T-cell (primary cell): Measurements from ENCODE around the gene BRD7. TPM values are rescaled to one million over a fixed set of nuclear protein-coding genes. Genes with fewer than 3 reads are reported as not detected.

Experiments used
- ATAC-seq, 4 experiments: fragments of 200-7000 bp in 3 of 4; fragments of 150-1000 bp in 1 of 4; cut with Tn5 transposase; replicated peaks in 1 of 4; 1 replicate in 3 of 4; 2 replicates in 1 of 4; pipeline ENCODE4 v1.10.0; 2021; ENCODE audit warnings: moderate library complexity in 3 of 4, mild to moderate bottlenecking in 2 of 4, moderate number of reproducible peaks in 1 of 4
- CTCF ChIA-PET, 2 donors: fragments of 300-600 bp; sonication (Branson Sonifier 250); formaldehyde crosslinking; loops; one replicate each; lab custom pipeline; 2022; ENCODE audit warnings: antibody characterized with exemption in 2 of 2; lab: Charles Lee
- POLR2A ChIA-PET, 2 donors: fragments of 300-600 bp; sonication (Branson Sonifier 250); formaldehyde crosslinking; loops; one replicate each; lab custom pipeline; 2022; ENCODE audit warnings: antibody characterized with exemption in 2 of 2; lab: Charles Lee
- DNase-seq, 35 experiments: peaks; one replicate each; pipeline versions ENCODE4 v3.0.0 to v3.0.0-alpha.2; 2013 to 2023
- H3K27ac ChIP-seq: one replicate; pipeline ENCODE4 v1.5.1; 2013; ENCODE audit warnings: low read length
- H3K27me3 ChIP-seq, 2 experiments: replicated peaks in 1 of 2; 1 replicate in 1 of 2; 2 replicates in 1 of 2; pipeline versions ENCODE4 v1.6.1 to v1.7.0; 2013; ENCODE audit warnings: low read length in 1 of 2, mixed read lengths in 1 of 2; ENCODE audit not compliant: control insufficient read depth in 2 of 2, insufficient read depth in 2 of 2; ENCODE audit errors: extremely low read depth in 1 of 2
- H3K36me3 ChIP-seq, 2 donors: 1 replicate in 1 of 2; 2 replicates in 1 of 2; pipeline versions ENCODE4 v1.6.1 to v1.7.0; 2013; ENCODE audit warnings: low read length in 1 of 2; ENCODE audit not compliant: control insufficient read depth in 2 of 2, insufficient read depth in 1 of 2; ENCODE audit errors: extremely low read depth in 1 of 2
- H3K4me1 ChIP-seq, 2 experiments: 1 replicate in 1 of 2; 2 replicates in 1 of 2; pipeline versions ENCODE4 v1.6.1 to v1.7.0; 2013; ENCODE audit warnings: low read length in 2 of 2, mixed read lengths in 1 of 2; ENCODE audit not compliant: insufficient read depth in 2 of 2, control insufficient read depth in 1 of 2; ENCODE audit errors: extremely low read depth in 1 of 2
- H3K4me3 ChIP-seq, 2 donors: 1 replicate in 1 of 2; 2 replicates in 1 of 2; pipeline versions ENCODE4 v1.5.1 to v1.7.0; 2013; ENCODE audit warnings: mild to moderate bottlenecking in 2 of 2, low read length in 1 of 2, moderate library complexity in 1 of 2; ENCODE audit not compliant: control insufficient read depth in 1 of 2; ENCODE audit errors: extremely low read depth in 1 of 2
- H3K9me3 ChIP-seq: 2 replicates; pipeline ENCODE4 v1.7.0; 2013
- H3K27ac Mint-ChIP-seq, 2 donors: one replicate each; pipeline ENCODE4 v1.8.0; 2020 to 2021; ENCODE audit warnings: mild to moderate bottlenecking in 2 of 2, mixed read lengths in 2 of 2
- H3K27me3 Mint-ChIP-seq, 2 donors: one replicate each; pipeline ENCODE4 v1.8.0; 2021 to 2022; ENCODE audit warnings: mixed read lengths in 2 of 2
- H3K36me3 Mint-ChIP-seq: one replicate; pipeline ENCODE4 v1.8.0; 2021; ENCODE audit warnings: mixed read lengths
- H3K4me1 Mint-ChIP-seq, 3 donors: one replicate each; pipeline ENCODE4 v1.8.0; 2020 to 2022; ENCODE audit warnings: mixed read lengths in 3 of 3, mild to moderate bottlenecking in 1 of 3
- H3K4me3 Mint-ChIP-seq, 3 donors: one replicate each; pipeline ENCODE4 v1.8.0; 2020 to 2022; ENCODE audit warnings: mild to moderate bottlenecking in 3 of 3, mixed read lengths in 3 of 3, moderate library complexity in 3 of 3
- H3K9me3 Mint-ChIP-seq, 3 donors: one replicate each; pipeline ENCODE4 v1.8.0; 2020 to 2022; ENCODE audit warnings: mixed read lengths in 3 of 3
- WGBS: methylation state at CpG from one replicate; pipeline ENCODE4 v1.1.5; 2013; ENCODE audit warnings: missing lambda C conversion rate; ENCODE audit not compliant: insufficient coverage; 5-methylcytosine and 5-hydroxymethylcytosine counted together
- total RNA-seq, 35 experiments: library from RNA in 6 of 35; stranded (reverse) in 6 of 35; fragments of 120-200 nt in 1 of 35; gene quantifications; one replicate each; pipeline versions ENCODE4 v1.2.1 to v1.2.4 and lab custom pipeline; 2013 to 2026

BRD7 gene
- total RNA-seq, 5 donors from 2014 or later (not counting 1 experiment from before 2014, with no cell fraction given), result 62.9 to 115 (median 75.4) TPM

- Histone ChIP-seq H3K36me3 (peaks cover 32 to 91% of the 10 kb centered on the region in 2 donors), H3K4me3 (no peak overlapping the region), H3K27ac (no peak overlapping the region), H3K9me3 (no peaks in the 10 kb centered on the region), H3K4me1 (peaks cover 0 to 5% of the 10 kb centered on the region in 2 experiments), H3K27me3 (no peaks in the 10 kb centered on the region)
- Mint-ChIP-seq H3K4me3 (no peak overlapping the region), H3K36me3 (peaks cover 25% of the 10 kb centered on the region), H3K27me3 (no peaks in the 10 kb centered on the region), H3K27ac (peak overlapping the region in 1 of 2 donors; percentile 76), H3K9me3 (no peaks in the 10 kb centered on the region), H3K4me1 (peaks cover 0 to 6% (median 4%) of the 10 kb centered on the region in 3 donors)
- ChIA-PET CTCF (no interaction called here), POLR2A (no interaction called here)
- WGBS, result 96% methylated on average over 25 of the region's 29 CpGs
- DNase-seq, result no peak
- ATAC-seq, result no peak
Measured at GRCh38 chr16:50298591-50299507, 69.9 kb downstream of the BRD7 start.

GRCh38 chr16:50298075-50298460, 70.7 kb downstream of the BRD7 start:
- peaks cover 28% of the 10 kb centered on the region for H3K36me3 Mint-ChIP-seq
- ChIA-PET CTCF (no interaction called here), POLR2A (no interaction called here)
- no peaks in the 10 kb centered on the region for H3K27me3 ChIP-seq
- H3K4me1 ChIP-seq, result peaks cover 0 to 7% of the 10 kb centered on the region in 2 experiments
- peak overlapping the region in 1 of 2 donors; percentile 76 for H3K27ac Mint-ChIP-seq
- H3K9me3 Mint-ChIP-seq, result no peaks in the 10 kb centered on the region
- H3K4me1 Mint-ChIP-seq, result peaks cover 0 to 6% (median 6%) of the 10 kb centered on the region in 3 donors
- H3K36me3 ChIP-seq, result peaks cover 32 to 92% of the 10 kb centered on the region in 2 donors
- H3K4me3 Mint-ChIP-seq, result no peak overlapping the region
- WGBS, result 94% methylated on average over 7 of the region's 7 CpGs
- no peaks in the 10 kb centered on the region for H3K27me3 Mint-ChIP-seq
- no peak for ATAC-seq
- H3K9me3 ChIP-seq, result no peaks in the 10 kb centered on the region
- no peak overlapping the region for H3K4me3 ChIP-seq
- DNase-seq, result no peak
- H3K27ac ChIP-seq, result no peak overlapping the region

GRCh38 chr16:50297301-50298074, 71.3 kb downstream of the BRD7 start:
- POLR2A ChIA-PET, result no interaction called here
- no peak overlapping the region for H3K27ac ChIP-seq
- H3K36me3 ChIP-seq, result peaks cover 32 to 92% of the 10 kb centered on the region in 2 donors
- peak overlapping the region; percentile 15 to 76 for H3K27ac Mint-ChIP-seq
- no peaks in the 10 kb centered on the region for H3K27me3 Mint-ChIP-seq
- CTCF ChIA-PET, result interaction anchor here in 1 of 2 donors (0.6 kb wide), 1 partner anchor 111 kb away, joined by 3 read pairs; no protein-coding TSS in a partner anchor
- peaks cover 30% of the 10 kb centered on the region for H3K36me3 Mint-ChIP-seq
- peaks cover 0 to 13% of the 10 kb centered on the region in 2 experiments for H3K4me1 ChIP-seq
- peaks cover 0 to 6% (median 6%) of the 10 kb centered on the region in 3 donors for H3K4me1 Mint-ChIP-seq
- WGBS, result 90% methylated on average over 9 of the region's 15 CpGs
- H3K4me3 ChIP-seq, result no peak overlapping the region
- no peak overlapping the region for H3K4me3 Mint-ChIP-seq
- H3K27me3 ChIP-seq, result no peaks in the 10 kb centered on the region
- ATAC-seq, result no peak
- no peak for DNase-seq
- no peaks in the 10 kb centered on the region for H3K9me3 ChIP-seq
- H3K9me3 Mint-ChIP-seq, result no peaks in the 10 kb centered on the region

- Histone ChIP-seq H3K36me3 (peaks cover 32 to 93% of the 10 kb centered on the region in 2 donors), H3K27me3 (no peaks in the 10 kb centered on the region), H3K27ac (no peak overlapping the region), H3K4me1 (peaks cover 0 to 18% of the 10 kb centered on the region in 2 experiments), H3K4me3 (no peak overlapping the region), H3K9me3 (no peaks in the 10 kb centered on the region)
- ChIA-PET CTCF (no interaction called here), POLR2A (interaction anchor here in 1 of 2 donors (0.6 kb wide), 1 partner anchor 58 kb away, joined by 11 read pairs; no protein-coding TSS in a partner anchor)
- H3K27ac Mint-ChIP-seq, result peak overlapping the region in 1 of 2 donors; percentile 15
- ATAC-seq (no peak), DNase-seq (no peak)
- 92% methylated on average over 2 of the region's 2 CpGs for WGBS
- no peak overlapping the region for H3K4me3 Mint-ChIP-seq
- no peaks in the 10 kb centered on the region for H3K27me3 Mint-ChIP-seq
- H3K36me3 Mint-ChIP-seq, result peaks cover 30% of the 10 kb centered on the region
- peaks cover 0 to 6% (median 6%) of the 10 kb centered on the region in 3 donors for H3K4me1 Mint-ChIP-seq
- H3K9me3 Mint-ChIP-seq, result no peaks in the 10 kb centered on the region
Measured at GRCh38 chr16:50296807-50297206, 72.0 kb downstream of the BRD7 start.

GRCh38 chr16:50295541-50296132, 73.2 kb downstream of the BRD7 start:
- ATAC-seq (no peak), DNase-seq (no peak)
- peaks cover 0 to 7% (median 6%) of the 10 kb centered on the region in 3 donors for H3K4me1 Mint-ChIP-seq
- no peaks in the 10 kb centered on the region for H3K9me3 ChIP-seq
- 97% methylated on average over 5 of the region's 7 CpGs for WGBS
- H3K27me3 Mint-ChIP-seq, result no peaks in the 10 kb centered on the region
- H3K27ac Mint-ChIP-seq, result peak overlapping the region; percentile 44 to 85
- H3K36me3 Mint-ChIP-seq, result peaks cover 32% of the 10 kb centered on the region
- H3K27me3 ChIP-seq, result no peaks in the 10 kb centered on the region
- H3K9me3 Mint-ChIP-seq, result no peaks in the 10 kb centered on the region
- ChIA-PET POLR2A (no interaction called here), CTCF (interaction anchor here in 1 of 2 donors (0.7 kb wide), 1 partner anchor 35 kb away, joined by 4 read pairs; no protein-coding TSS in a partner anchor)
- H3K4me3 ChIP-seq, result no peak overlapping the region
- peaks cover 32 to 92% of the 10 kb centered on the region in 2 donors for H3K36me3 ChIP-seq
- H3K27ac ChIP-seq, result no peak overlapping the region
- H3K4me3 Mint-ChIP-seq, result no peak overlapping the region
- H3K4me1 ChIP-seq, result peaks cover 0 to 26% of the 10 kb centered on the region in 2 experiments

DNA sequence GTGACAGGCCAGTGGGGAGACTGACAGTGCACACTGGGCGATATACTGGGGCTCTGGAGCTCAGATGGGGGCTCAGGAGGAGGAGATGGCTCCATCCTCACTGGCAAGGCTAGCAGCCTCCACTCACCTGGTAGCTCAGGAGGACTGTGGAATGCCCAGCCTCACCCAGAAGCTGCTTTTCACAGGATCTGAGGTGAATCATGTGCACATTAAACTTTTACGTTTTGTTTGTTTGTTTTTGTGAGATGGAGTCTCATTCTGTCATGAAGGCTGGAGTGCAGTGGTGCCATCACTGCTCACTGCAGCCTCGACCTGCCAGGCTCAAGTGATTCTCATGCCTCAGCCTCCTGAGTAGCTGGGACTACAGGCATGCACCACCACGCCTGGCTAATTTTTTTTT, 73.8 kb downstream of the BRD7 start:
- Histone ChIP-seq H3K36me3 (peaks cover 30 to 94% of the 10 kb centered on the region in 2 donors), H3K9me3 (no peaks in the 10 kb centered on the region), H3K4me1 (peaks cover 0 to 33% of the 10 kb centered on the region in 2 experiments), H3K27me3 (no peaks in the 10 kb centered on the region), H3K27ac (no peak overlapping the region), H3K4me3 (no peak overlapping the region)
- no peak overlapping the region for H3K4me3 Mint-ChIP-seq
- POLR2A ChIA-PET, result interaction anchor here (0.6 kb wide), 2 partner anchors 25 to 32 kb away, joined by 4 to 5 read pairs; no protein-coding TSS in a partner anchor
- no peaks in the 10 kb centered on the region for H3K9me3 Mint-ChIP-seq
- peaks cover 35% of the 10 kb centered on the region for H3K36me3 Mint-ChIP-seq
- H3K27me3 Mint-ChIP-seq, result no peaks in the 10 kb centered on the region
- CTCF ChIA-PET, result no interaction called here
- no peak overlapping the region for H3K27ac Mint-ChIP-seq
- WGBS, result no CpG with 5 or more reads among the region's 4 CpGs
- ATAC-seq (no peak), DNase-seq (no peak)
- H3K4me1 Mint-ChIP-seq, result peaks cover 0 to 11% (median 6%) of the 10 kb centered on the region in 3 donors
